RWPE1 (cell line): Measurements from ENCODE around the gene NFYC.

ENCODE experiments used
- CTCF ChIA-PET: fragments of 350-600 bp; sonication (Branson Sonifier 250); formaldehyde crosslinking; extraction: SDS; loops from one replicate; lab custom pipeline; 2021; lab: Yijun Ruan, JAX
- POLR2A ChIA-PET: fragments of 400-600 bp; formaldehyde crosslinking; extraction: SDS; loops from one replicate; lab custom pipeline; 2020; ENCODE audit warnings: antibody characterized with exemption; ENCODE audit not compliant: low non-redundant PET; lab: Yijun Ruan, JAX
- DNase-seq: peaks from one replicate; pipeline ENCODE4 v3.0.0; 2012; ENCODE audit warnings: low spot score
- H3K27ac ChIP-seq: fragments of 450-650 bp; 2 replicates; pipeline ENCODE4 v1.5.1; 2017
- TF ChIP-seq, protein P1 (sequence below): fragments of 450-650 bp; conservative IDR thresholded peaks from 2 replicates; pipeline ENCODE4 v1.5.1; 2017; ENCODE audit warnings: low read depth, mild to moderate bottlenecking

The NFYC gene

DNA sequence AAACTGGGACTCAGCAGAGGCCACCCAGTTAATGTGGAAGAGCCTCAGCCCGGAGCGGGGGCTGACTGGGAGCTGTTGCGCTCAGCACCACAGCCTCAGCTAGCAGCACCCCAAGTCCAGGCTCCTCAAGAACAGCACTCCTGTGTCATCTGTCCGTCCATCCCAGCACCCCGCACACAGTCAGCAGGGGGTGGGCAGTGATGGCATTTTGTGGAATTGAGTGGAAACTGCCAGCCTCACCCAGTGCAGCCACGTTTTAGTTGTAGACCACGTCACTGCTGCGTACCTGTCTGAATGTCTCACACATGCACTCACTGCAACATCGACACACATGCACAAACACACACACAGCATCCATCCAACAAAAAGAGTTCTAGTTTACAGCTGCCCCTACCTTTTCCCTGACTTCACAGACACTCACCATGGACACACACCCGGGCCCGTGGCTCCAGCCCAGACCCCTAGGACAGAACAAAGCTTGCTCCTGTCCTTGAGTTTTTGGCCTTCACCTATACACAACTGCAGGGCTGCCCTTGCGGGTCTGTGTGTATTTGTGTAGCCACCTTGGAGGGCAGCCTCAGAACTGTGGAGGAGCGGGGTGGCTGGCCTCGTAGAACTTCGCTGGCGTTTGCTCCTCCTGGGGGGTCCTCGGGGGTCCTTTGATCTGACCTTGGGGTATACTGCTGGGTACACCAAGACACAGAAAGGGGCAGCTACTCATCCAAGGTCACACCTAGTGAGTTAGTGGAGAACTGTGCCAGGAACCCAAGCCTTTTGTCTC, 97.2 kb downstream of the NFYC start:
- no peak overlapping the region for H3K27ac ChIP-seq
- ChIA-PET CTCF (interaction anchor here (1.8 kb wide), 1 partner anchor 14 kb away, joined by 7 read pairs; no protein-coding TSS in a partner anchor), POLR2A (no interaction called here)
- DNase-seq: no peak
- TF ChIP-seq, protein P1, sequence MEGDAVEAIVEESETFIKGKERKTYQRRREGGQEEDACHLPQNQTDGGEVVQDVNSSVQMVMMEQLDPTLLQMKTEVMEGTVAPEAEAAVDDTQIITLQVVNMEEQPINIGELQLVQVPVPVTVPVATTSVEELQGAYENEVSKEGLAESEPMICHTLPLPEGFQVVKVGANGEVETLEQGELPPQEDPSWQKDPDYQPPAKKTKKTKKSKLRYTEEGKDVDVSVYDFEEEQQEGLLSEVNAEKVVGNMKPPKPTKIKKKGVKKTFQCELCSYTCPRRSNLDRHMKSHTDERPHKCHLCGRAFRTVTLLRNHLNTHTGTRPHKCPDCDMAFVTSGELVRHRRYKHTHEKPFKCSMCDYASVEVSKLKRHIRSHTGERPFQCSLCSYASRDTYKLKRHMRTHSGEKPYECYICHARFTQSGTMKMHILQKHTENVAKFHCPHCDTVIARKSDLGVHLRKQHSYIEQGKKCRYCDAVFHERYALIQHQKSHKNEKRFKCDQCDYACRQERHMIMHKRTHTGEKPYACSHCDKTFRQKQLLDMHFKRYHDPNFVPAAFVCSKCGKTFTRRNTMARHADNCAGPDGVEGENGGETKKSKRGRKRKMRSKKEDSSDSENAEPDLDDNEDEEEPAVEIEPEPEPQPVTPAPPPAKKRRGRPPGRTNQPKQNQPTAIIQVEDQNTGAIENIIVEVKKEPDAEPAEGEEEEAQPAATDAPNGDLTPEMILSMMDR: no peak

DNA sequence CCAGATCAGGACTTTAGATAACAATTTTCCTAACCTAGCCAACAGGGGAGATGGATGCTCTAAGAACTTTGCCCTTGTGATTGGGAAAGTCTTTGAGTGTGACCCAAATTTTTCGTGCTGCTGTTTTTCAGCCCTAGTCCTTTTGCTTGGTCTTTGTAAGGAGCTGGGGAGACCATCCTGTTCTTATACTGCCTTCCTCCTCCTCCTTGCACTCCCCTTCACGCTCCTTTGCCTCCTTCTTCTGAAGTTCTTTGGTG, 97.8 kb downstream of the NFYC start:
- POLR2A ChIA-PET: no interaction called here
- DNase-seq: no peak
- TF ChIP-seq, protein P1: no peak
- CTCF ChIA-PET: interaction anchor here (1.8 kb wide), 1 partner anchor 15 kb away, joined by 7 read pairs; no protein-coding TSS in a partner anchor
- H3K27ac ChIP-seq: no peak overlapping the region

DNA sequence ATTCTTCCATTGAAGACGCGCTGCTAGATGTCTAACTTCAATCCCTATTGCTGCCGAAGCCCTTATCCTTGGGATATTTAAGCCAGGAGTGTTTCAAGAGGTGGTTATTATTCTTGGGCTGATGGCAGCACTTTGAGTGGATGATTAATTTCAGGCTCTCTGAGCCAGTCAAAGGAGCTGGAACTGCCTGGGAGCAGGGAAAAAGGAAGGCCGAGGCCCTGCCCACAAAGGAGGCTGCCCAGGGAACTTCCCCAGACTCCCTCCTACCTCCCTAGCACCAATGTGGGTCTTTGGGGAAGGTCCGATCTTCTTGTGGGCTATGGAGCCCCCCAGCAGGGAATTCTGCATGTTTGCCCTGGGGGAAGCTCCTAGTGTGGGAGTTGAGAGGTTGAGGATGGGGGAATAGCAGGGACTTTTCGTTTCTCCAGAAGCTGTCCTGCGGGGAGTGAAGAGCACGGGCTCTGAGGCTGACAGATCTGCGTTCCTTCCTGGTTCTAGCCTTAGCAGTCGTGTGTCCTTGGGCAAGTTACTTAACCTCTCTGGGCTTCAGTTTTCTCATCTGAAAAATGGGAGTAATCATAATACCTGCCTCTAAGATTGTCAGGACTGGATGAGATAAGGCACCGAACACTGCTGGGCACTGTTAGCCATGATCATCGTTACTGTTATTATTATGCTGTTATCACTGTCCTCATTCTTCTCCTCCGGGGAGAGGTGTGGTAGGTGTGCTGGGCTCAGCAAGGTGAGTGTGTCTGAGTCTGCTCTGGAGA, 98.3 kb downstream of the NFYC start:
- no peak for DNase-seq
- ChIA-PET CTCF (interaction anchor here (0.6 to 1.8 kb wide), 2 partner anchors 15 to 17 kb away, joined by 3 to 7 read pairs; no protein-coding TSS in a partner anchor), POLR2A (no interaction called here)
- no peak overlapping the region for H3K27ac ChIP-seq
- TF ChIP-seq, protein P1: no peak

DNA sequence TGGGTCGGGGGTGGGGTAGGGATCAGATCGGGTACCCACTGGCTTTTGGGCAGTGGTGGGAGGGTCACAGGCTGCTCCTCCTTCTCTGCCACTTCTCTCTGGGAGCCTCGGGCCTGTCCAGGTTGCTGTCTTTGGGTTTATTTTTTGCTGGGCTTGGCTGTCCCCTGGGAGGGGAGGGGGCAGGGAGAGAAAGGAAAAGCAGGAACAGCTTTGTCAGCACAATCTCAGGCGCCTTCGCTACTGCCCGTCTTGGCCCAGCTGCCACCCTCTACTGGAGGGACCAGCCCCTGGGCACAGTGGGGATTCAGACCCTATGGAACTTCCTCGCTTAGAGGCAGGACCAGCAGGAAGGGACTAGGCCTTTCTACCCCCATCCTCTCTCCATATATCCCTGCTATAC, 100.5 kb downstream of the NFYC start:
- CTCF ChIA-PET: interaction anchor here (0.6 kb wide), 1 partner anchor 200 kb away, joined by 3 read pairs; no protein-coding TSS in a partner anchor
- POLR2A ChIA-PET: no interaction called here

DNA sequence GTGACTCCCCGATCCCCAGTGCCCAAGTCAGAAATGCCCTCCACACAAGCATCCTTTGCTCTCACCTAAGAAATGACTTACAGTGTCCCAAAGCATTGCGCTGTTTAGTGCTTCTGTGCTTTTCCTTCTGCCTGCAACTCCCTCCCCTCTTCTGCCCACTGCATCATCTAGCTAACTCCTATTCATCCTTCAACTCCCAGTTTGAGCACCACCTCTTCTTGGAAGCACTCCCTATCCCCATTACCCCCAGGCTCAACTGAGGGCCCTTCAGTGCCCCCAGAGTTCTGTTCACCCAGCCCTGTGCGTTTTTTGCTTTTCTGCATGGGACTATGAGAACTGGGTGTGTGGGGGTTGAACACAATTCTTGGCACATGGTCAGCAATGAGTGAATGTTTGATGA, 102.1 kb downstream of the NFYC start:
- DNase-seq: no peak
- TF ChIP-seq, protein P1: no peak
- ChIA-PET POLR2A (no interaction called here), CTCF (no interaction called here)
- H3K27ac ChIP-seq: no peak overlapping the region

More for the DNA sequence above, 100.5 kb downstream of the NFYC start:
- no peak for DNase-seq
- TF ChIP-seq, protein P1: no peak
- no peak overlapping the region for H3K27ac ChIP-seq

DNA sequence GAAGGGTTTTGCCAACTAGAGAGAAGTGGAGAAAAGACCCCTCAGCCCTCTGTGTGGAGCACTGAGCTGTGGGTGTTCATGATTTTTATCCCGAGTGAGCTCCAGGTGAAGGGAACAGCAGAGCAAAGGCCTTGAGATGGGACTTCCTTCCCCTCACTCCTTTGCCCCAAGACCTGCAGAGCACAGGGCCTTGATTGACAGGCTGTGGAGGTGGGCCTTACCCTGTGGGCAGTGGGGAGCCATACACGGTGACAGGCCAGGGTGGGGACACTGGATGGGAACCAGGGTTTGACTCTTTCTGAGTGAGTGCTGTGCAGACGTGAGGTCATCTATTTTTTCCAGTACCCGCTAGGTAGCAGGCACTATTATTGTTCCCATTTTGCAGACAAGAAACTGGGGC, 102.5 kb downstream of the NFYC start:
- ChIA-PET POLR2A (no interaction called here), CTCF (interaction anchor here (0.7 kb wide), 1 partner anchor 482 kb away, joined by 3 read pairs; no protein-coding TSS in a partner anchor)
- DNase-seq: no peak
- TF ChIP-seq, protein P1: no peak
- no peak overlapping the region for H3K27ac ChIP-seq
